SK-N-SH treated with all-trans-retinoic acid at 6 μM for 48 hours (cell line): ENCODE results near the gene KPNB1.

ENCODE experiments used
- ARNTL ChIP-seq: fragments of 450-650 bp; formaldehyde crosslinking; IDR thresholded peaks from 2 replicates; pipeline ENCODE4 v1.5.0; 2020; ENCODE audit warnings: low read depth, mild to moderate bottlenecking, moderate library complexity, borderline replicate concordance
- BACH2 ChIP-seq: fragments of 250-450 bp; sonication (Bioruptor Pico); IDR thresholded peaks from 2 replicates; pipeline ENCODE4 v1.9.0; 2021; ENCODE audit warnings: mild to moderate bottlenecking, borderline replicate concordance
- ZNF70 ChIP-seq: fragments of 450-650 bp; formaldehyde crosslinking; IDR thresholded peaks from 2 replicates; pipeline ENCODE4 v1.5.0; 2020; ENCODE audit warnings: mild to moderate bottlenecking, moderate library complexity
- TF ChIP-seq, protein P1 (sequence below): fragments of 250-450 bp; sonication (Bioruptor Pico); IDR thresholded peaks from 2 replicates; pipeline ENCODE4 v1.8.0; 2021; ENCODE audit warnings: low read depth, mild to moderate bottlenecking, moderate library complexity, borderline replicate concordance
- TF ChIP-seq, protein P2 (sequence below): fragments of 250-450 bp; sonication (Bioruptor Pico); IDR thresholded peaks from 2 replicates; pipeline ENCODE4 v1.5.1; 2020; ENCODE audit warnings: low read depth, mild to moderate bottlenecking, moderate library complexity

DNA sequence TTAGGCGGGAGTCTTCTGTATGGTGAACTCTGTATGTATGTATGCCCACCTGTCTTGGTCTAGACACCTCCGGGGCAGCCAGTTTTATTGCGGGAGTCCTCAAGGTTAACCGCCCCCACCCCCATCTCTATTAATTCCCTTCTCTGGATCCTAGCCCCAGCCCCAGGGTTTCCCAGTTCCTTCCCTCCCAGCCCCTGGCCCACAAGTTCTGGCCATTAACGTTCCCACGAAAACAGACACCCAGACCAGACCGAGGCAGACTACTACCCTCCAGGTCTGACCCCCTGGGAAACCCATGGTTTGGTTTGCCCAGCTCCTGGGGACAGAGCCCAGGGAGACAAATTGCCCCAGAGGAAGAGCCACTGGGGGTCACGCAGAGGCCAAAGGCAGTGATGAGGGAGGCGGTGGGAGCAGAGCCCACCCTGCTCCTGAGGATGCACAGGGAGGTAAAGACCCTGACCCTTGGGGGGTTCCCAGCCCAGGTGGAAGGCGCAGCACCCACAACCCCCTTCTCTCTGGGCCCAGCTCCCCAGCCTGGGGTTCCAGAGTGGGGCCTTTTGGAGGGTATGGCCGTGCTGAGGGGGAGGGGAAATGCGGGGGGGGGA lies 52.8 kb downstream of the KPNB1 start:
- TF ChIP-seq, protein P1, sequence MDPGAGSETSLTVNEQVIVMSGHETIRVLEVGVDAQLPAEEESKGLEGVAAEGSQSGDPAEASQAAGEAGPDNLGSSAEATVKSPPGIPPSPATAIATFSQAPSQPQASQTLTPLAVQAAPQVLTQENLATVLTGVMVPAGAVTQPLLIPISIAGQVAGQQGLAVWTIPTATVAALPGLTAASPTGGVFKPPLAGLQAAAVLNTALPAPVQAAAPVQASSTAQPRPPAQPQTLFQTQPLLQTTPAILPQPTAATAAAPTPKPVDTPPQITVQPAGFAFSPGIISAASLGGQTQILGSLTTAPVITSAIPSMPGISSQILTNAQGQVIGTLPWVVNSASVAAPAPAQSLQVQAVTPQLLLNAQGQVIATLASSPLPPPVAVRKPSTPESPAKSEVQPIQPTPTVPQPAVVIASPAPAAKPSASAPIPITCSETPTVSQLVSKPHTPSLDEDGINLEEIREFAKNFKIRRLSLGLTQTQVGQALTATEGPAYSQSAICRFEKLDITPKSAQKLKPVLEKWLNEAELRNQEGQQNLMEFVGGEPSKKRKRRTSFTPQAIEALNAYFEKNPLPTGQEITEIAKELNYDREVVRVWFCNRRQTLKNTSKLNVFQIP (CRISPR knock-in tag) = no peak
- TF ChIP-seq ARNTL (CRISPR knock-in tag) = no peak
- TF ChIP-seq BACH2 (CRISPR knock-in tag) = no peak
- no peak for TF ChIP-seq ZNF70 (CRISPR knock-in tag)
- TF ChIP-seq, protein P2, sequence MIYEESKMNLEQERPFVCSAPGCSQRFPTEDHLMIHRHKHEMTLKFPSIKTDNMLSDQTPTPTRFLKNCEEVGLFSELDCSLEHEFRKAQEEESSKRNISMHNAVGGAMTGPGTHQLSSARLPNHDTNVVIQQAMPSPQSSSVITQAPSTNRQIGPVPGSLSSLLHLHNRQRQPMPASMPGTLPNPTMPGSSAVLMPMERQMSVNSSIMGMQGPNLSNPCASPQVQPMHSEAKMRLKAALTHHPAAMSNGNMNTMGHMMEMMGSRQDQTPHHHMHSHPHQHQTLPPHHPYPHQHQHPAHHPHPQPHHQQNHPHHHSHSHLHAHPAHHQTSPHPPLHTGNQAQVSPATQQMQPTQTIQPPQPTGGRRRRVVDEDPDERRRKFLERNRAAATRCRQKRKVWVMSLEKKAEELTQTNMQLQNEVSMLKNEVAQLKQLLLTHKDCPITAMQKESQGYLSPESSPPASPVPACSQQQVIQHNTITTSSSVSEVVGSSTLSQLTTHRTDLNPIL (CRISPR knock-in tag) = no peak
